ENCODE results near the gene RFTN1.

The RFTN1 gene

GRCh38 chr3:16319307-16319706 is 194.2 kb downstream of the RFTN1 start:
- no peak for DNase-seq

DNA sequence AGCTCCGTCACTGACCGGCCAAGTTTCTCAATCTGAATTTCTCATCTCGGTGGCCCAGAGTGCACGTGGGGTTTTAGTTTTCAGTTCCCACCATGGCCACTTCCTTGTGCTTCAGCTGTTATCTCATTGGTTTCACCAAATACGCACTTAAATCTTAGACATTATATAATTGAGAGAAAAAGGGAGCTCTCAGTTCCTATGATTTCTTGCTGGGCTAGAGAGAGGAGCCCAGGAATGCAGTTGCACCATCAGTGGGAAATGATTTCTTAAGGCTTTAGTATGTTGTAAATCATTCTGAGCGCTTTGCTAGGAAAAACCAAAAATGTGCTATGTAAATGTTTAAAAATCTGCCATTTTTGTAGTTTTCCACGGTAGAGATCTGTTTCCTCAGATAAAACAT is 195.3 kb downstream of the RFTN1 start:
- Histone ChIP-seq H3K27me3 (no peaks in the 10 kb centered on the region), H3K4me3 (no peak overlapping the region), H3K4me1 (no peaks in the 10 kb centered on the region), H3K36me3 (peaks cover 41 to 70% (median 69%) of the 10 kb centered on the region in 3 donors), H3K27ac (no peak overlapping the region), H3K9me3 (no peaks in the 10 kb centered on the region)
- intact Hi-C loops (cut with DNase I; ENCODE audit: low total_unique reads) = no loop called here
- no peak for TF ChIP-seq CTCF (IDR thresholded peaks at IDR 0.05)
- no peak for DNase-seq

More at GRCh38 chr3:16319307-16319706, 194.2 kb downstream of the RFTN1 start:
- H3K4me3 ChIP-seq = no peak overlapping the region
- H3K27ac ChIP-seq = no peak overlapping the region
- H3K27me3 ChIP-seq = no peaks in the 10 kb centered on the region
- intact Hi-C loops (cut with DNase I; ENCODE audit: low total_unique reads) = no loop called here
- H3K9me3 ChIP-seq = no peaks in the 10 kb centered on the region
- peaks cover 44 to 68% (median 64%) of the 10 kb centered on the region in 3 donors for H3K36me3 ChIP-seq
- H3K4me1 ChIP-seq = no peaks in the 10 kb centered on the region
- TF ChIP-seq CTCF (IDR thresholded peaks at IDR 0.05) = no peak

- intact Hi-C loops (cut with DNase I; ENCODE audit: low total_unique reads) = no loop called here
- Histone ChIP-seq H3K27ac (no peak overlapping the region), H3K4me1 (no peaks in the 10 kb centered on the region), H3K9me3 (no peaks in the 10 kb centered on the region), H3K36me3 (peaks cover 37 to 70% (median 69%) of the 10 kb centered on the region in 3 donors), H3K27me3 (no peaks in the 10 kb centered on the region), H3K4me3 (no peak overlapping the region)
- no peak for DNase-seq
- no peak for TF ChIP-seq CTCF (IDR thresholded peaks at IDR 0.05)
These were observed 195.9 kb downstream of the RFTN1 start for GRCh38 chr3:16317561-16317945.

GRCh38 chr3:16316847-16317560 is 196.5 kb downstream of the RFTN1 start:
- no peak overlapping the region for H3K4me3 ChIP-seq
- no peak overlapping the region for H3K27ac ChIP-seq
- intact Hi-C loops (cut with DNase I; ENCODE audit: low total_unique reads) = no loop called here
- no peaks in the 10 kb centered on the region for H3K9me3 ChIP-seq
- H3K4me1 ChIP-seq = peaks cover 0 to 5% (median 0%) of the 10 kb centered on the region in 4 donors
- peaks cover 37 to 69% (median 64%) of the 10 kb centered on the region in 3 donors for H3K36me3 ChIP-seq
- no peak for TF ChIP-seq CTCF (IDR thresholded peaks at IDR 0.05)
- no peak for DNase-seq
- H3K27me3 ChIP-seq = no peaks in the 10 kb centered on the region

DNA sequence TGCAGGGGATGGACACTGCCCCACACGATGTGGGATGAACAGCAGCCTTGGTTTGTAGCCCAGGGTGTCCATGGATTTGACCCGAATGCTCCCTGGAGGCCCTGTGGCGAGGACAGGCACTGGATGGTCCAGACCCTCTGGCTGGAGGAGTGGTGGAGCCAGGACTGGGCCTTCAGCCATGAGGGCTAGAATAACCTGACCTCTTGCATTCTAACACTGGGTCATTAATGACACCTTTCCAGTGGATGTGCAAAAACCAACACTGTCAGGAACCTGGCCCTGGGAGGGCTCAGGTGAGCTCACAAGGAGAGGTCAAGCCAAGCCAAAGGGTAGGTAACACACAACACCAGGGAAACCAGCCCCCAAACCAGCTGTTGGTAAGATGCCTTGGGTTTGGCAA is 197.1 kb downstream of the RFTN1 start:
- Histone ChIP-seq H3K4me3 (no peak overlapping the region), H3K27me3 (no peaks in the 10 kb centered on the region), H3K27ac (no peak overlapping the region), H3K9me3 (no peaks in the 10 kb centered on the region), H3K4me1 (peaks cover 0 to 5% (median 0%) of the 10 kb centered on the region in 4 donors), H3K36me3 (peaks cover 37 to 64% (median 58%) of the 10 kb centered on the region in 3 donors)
- DNase-seq = no peak
- no peak for TF ChIP-seq CTCF (IDR thresholded peaks at IDR 0.05)
- intact Hi-C loops (cut with DNase I; ENCODE audit: low total_unique reads) = no loop called here

Data from tibial artery (tissue), 4 donors.